T follicular helper cell (primary cell): ENCODE measurements around the gene IQCH.
"Not testable (repeated sequence)": the region's sequence is repeated elsewhere in the genome, so short reads cannot be mapped to it uniquely, and the experiment has no call there.

Experiments
- DNase-seq: peaks from one replicate; pipeline ENCODE4 v3.0.0-alpha.2; 2020; ENCODE audit warnings: low read depth

Gene IQCH

GRCh38 chr15:67358391-67358790 lies 103.8 kb downstream of the IQCH start:
- no peak for DNase-seq

- DNase-seq = no peak
Measured at GRCh38 chr15:67358812-67359211, 104.2 kb downstream of the IQCH start.

GRCh38 chr15:67359431-67360079 lies 105.0 kb downstream of the IQCH start:
- DNase-seq = no peak

GRCh38 chr15:67361100-67361499 lies 106.5 kb downstream of the IQCH start:
- no peak for DNase-seq

- DNase-seq = not testable (repeated sequence)
Measured at GRCh38 chr15:67363712-67364111, 109.1 kb downstream of the IQCH start.

GRCh38 chr15:67365994-67366393 lies 111.4 kb downstream of the IQCH start:
- DNase-seq = no peak

- DNase-seq = no peak
Measured at GRCh38 chr15:67366904-67367303, 112.3 kb downstream of the IQCH start.

GRCh38 chr15:67369359-67369998 lies 114.9 kb downstream of the IQCH start:
- no peak for DNase-seq

- no peak for DNase-seq
Measured at GRCh38 chr15:67370206-67370954, 115.8 kb downstream of the IQCH start.

GRCh38 chr15:67372543-67372942 lies 118.0 kb downstream of the IQCH start:
- no peak for DNase-seq

GRCh38 chr15:67372986-67373675 lies 118.5 kb downstream of the IQCH start:
- DNase-seq = no peak

- no peak for DNase-seq
Measured at GRCh38 chr15:67373971-67374370, 119.4 kb downstream of the IQCH start.

GRCh38 chr15:67379530-67379929 lies 124.9 kb downstream of the IQCH start:
- DNase-seq = no peak

- DNase-seq = no peak
Measured at GRCh38 chr15:67380921-67381320, 126.3 kb downstream of the IQCH start.

- no peak for DNase-seq
Measured at GRCh38 chr15:67381416-67382045, 126.9 kb downstream of the IQCH start.

- no peak for DNase-seq
Measured at GRCh38 chr15:67382723-67383122, 128.1 kb downstream of the IQCH start.

GRCh38 chr15:67383899-67384298 lies 129.3 kb downstream of the IQCH start:
- DNase-seq = no peak

GRCh38 chr15:67384761-67385160 lies 130.2 kb downstream of the IQCH start:
- no peak for DNase-seq

GRCh38 chr15:67385971-67386370 lies 131.4 kb downstream of the IQCH start:
- no peak for DNase-seq

GRCh38 chr15:67386947-67387346 lies 132.4 kb downstream of the IQCH start:
- DNase-seq = no peak

- DNase-seq = no peak
Measured at GRCh38 chr15:67389975-67390374, 135.4 kb downstream of the IQCH start.
